A549 (cell line): Measurements from ENCODE around the gene GPR78.

Experiments used
- FOSL2 ChIP-seq, 2 experiments: fragments of 450-650 bp in 1 of 2; fragments of >200 bp in 1 of 2; sonication (Bioruptor Twin) in 1 of 2; formaldehyde crosslinking; IDR thresholded peaks; 2 replicates each; pipeline versions ENCODE4 v1.5.0 to v1.6.1; 2016 to 2020; ENCODE audit warnings: mild to moderate bottlenecking in 1 of 2, moderate library complexity in 1 of 2
- JUN ChIP-seq, 2 experiments: fragments of >200 bp; sonication (Bioruptor Twin); formaldehyde crosslinking; IDR thresholded peaks; 2 replicates in 1 of 2; 3 replicates in 1 of 2; pipeline ENCODE4 v1.6.1; 2016 to 2017
- RAD21 ChIP-seq, 2 experiments: fragments of >200 bp in 1 of 2; sonication (Bioruptor Twin) in 1 of 2; formaldehyde crosslinking in 1 of 2; IDR thresholded peaks in 1 of 2; conservative IDR thresholded peaks in 1 of 2; 2 replicates in 1 of 2; 3 replicates in 1 of 2; pipeline ENCODE4 v1.6.1; 2012 to 2018; ENCODE audit warnings: inconsistent platforms in 1 of 2
- RNF2 ChIP-seq: fragments of 200-600 bp; sonication (generic); IDR thresholded peaks from 2 replicates; pipeline ENCODE4 v1.6.1; 2016; ENCODE audit warnings: low read depth, mild to moderate bottlenecking, antibody characterized with exemption, moderate library complexity, borderline replicate concordance
- TF ChIP-seq, protein P1 (sequence below): fragments of >200 bp; sonication (Bioruptor Twin); formaldehyde crosslinking; IDR thresholded peaks from 3 replicates; pipeline ENCODE4 v1.5.1; 2016

DNA sequence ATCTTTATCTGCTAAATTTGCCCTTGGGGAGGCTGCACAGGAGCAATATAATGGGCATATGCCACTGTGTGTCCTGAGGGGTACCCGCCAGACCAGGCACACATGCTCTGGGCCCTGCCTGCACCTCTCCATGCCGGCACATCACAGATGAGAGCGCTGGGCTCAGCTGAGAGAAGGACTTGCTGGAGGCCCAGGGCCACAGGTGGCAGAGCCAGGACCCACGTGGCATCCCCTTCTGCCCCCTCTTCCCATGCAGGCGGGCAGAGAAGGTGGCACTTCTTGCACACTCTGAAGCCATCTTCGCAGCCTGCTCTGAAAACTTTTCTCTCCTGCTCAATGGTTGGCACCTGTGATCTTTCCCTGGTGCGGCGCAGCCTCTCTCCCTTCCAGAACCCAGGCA lies 32.5 kb downstream of the GPR78 start:
- TF ChIP-seq RNF2 (no peak), JUN (IDR thresholded peaks at IDR 0.05) (no peak), FOSL2 (IDR thresholded peaks at IDR 0.05) (no peak), FOSL2 (CRISPR knock-in tag; IDR thresholded peaks at IDR 0.05) (no peak), RAD21 (conservative IDR thresholded peaks at IDR 0.05 in 1 of 2, IDR thresholded peaks at IDR 0.05 in 1 of 2) (no peak)
- TF ChIP-seq, protein P1, sequence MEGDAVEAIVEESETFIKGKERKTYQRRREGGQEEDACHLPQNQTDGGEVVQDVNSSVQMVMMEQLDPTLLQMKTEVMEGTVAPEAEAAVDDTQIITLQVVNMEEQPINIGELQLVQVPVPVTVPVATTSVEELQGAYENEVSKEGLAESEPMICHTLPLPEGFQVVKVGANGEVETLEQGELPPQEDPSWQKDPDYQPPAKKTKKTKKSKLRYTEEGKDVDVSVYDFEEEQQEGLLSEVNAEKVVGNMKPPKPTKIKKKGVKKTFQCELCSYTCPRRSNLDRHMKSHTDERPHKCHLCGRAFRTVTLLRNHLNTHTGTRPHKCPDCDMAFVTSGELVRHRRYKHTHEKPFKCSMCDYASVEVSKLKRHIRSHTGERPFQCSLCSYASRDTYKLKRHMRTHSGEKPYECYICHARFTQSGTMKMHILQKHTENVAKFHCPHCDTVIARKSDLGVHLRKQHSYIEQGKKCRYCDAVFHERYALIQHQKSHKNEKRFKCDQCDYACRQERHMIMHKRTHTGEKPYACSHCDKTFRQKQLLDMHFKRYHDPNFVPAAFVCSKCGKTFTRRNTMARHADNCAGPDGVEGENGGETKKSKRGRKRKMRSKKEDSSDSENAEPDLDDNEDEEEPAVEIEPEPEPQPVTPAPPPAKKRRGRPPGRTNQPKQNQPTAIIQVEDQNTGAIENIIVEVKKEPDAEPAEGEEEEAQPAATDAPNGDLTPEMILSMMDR, result no peak
